GM19455 (cell line): Measurements from ENCODE around the gene TRMT44.
"Not testable (repeated sequence)": the region's sequence is repeated elsewhere in the genome, so short reads cannot be mapped to it uniquely, and the experiment has no call there.

Source experiments
- ATAC-seq: cut with Tn5 transposase; IDR thresholded peaks from one replicate; pipeline ENCODE4 v1.9.1; 2021; ENCODE audit not compliant: unreplicated experiment

TRMT44 gene

DNA sequence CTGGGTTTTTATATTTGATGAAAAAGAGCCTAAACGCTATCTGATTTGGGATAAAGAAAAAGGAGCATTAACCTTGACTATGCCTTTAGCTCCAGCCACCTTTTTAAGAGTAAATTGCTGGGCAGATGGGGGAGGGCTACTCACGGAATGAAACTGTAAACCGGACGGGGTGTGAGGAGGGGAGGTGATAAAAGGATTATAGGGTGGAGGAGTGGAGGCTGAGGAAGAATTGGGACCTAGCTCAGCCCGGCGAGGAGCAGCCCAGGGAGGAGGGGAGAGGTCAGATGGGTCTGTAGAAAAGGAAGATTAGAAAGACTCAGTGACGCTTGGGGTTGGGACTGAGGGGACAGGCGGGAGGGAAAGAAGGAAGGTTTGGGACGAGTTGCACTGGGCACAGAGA is 46.1 kb downstream of the TRMT44 start:
- not testable (repeated sequence) for ATAC-seq

DNA sequence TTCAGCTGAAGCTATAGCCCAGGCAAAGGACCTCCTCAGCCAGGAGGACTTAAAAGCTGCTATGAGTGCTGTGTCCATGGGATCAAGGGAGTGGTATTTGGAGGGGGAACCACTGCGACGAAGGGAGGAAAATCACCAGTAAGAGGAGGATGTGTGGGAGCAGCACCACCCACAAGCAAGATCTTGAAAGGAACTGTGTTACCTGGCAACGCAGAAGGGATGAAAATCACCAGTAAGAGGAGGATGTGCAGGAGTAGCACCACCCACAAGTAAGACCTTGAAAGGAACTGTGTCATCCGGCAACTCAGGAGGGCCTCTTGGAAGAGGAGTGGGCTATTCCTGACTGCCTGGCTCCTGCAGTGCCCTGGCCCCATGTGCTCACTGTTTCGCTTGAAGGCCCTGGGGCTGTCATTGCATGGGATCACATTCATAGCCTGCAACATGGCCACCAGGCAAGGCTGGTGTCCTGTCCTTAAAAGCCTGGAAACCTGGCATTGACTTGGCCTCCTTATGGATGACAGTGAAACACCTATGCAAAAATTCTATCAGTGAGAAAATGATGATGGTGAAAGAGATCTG is 48.3 kb downstream of the TRMT44 start:
- no peak for ATAC-seq

GRCh38 chr4:8491478-8491877 is 50.9 kb downstream of the TRMT44 start:
- ATAC-seq, result not testable (repeated sequence)

GRCh38 chr4:8492174-8492573 is 51.6 kb downstream of the TRMT44 start:
- ATAC-seq, result no peak

GRCh38 chr4:8493484-8493883 is 52.9 kb downstream of the TRMT44 start:
- no peak for ATAC-seq

- ATAC-seq, result no peak
Measured at GRCh38 chr4:8494218-8494617, 53.6 kb downstream of the TRMT44 start.

DNA sequence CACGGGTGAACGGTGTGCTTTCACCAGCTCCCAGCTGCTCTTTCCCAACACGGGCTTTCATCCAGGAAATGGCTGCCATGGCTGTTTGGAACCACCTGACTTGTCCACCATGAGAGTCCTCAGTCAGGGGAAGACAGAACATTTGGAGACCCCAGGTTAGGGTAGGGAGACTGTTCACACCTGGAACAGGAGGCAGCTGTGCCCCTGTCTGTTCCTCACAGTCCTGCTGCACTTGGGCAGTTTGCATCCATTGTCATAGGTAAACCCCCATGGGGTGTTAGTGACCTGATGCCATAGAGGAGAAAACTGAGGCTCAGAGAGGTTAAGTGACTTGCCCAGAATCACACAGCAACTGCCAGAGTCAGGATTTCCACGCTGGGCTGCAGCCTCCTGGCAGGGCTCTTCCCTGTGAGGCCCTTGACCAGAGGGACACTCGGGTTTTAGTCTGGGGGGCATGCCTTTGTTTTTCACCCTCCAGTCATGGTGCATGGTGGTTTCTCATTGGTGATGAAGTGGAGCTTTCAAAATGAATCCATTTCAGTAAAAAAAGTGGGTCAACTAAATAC is 54.5 kb downstream of the TRMT44 start:
- ATAC-seq, result no peak

- ATAC-seq, result no peak
Measured at GRCh38 chr4:8495803-8496202, 55.2 kb downstream of the TRMT44 start.

DNA sequence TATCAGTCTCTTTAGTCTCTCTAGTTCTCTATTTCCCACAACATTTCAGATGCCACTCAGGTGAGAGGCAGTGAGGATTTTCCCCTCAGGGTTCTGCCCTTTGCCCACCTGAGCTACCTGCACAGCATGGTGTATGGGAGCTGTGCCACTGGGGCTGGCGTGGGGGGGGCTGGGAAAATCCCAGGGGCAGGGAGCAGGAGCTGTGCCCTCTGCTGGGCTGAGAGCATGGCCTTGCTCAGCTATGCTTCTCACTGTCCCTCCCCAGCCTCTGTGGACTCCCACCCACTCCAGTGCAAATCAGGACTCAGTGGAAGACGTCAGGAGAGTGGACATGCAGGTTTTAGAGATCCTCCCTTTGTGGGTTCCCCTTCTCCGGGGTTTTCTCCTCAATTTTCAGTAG is 57.2 kb downstream of the TRMT44 start:
- ATAC-seq, result no peak

DNA sequence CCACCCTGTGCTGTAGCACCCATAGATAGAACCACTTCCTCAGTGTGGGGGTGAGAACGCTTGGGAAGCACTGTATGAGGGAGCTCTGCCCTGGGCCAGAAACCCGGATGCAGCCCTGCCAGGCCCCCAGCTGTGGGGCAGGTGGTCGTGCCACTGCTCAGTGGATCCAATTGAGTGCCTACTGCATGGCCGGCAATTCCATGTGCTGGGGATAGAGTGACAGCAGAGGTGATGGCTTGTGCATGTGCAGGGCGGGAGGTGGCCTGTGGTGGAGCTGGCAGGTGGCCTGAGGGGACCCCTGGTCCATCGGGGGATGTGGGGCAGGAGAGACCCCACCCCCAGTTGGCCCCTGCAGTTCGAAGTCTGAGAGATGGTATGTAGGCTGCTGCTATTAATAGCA is 60.4 kb downstream of the TRMT44 start:
- ATAC-seq, result no peak

GRCh38 chr4:8501781-8502180 is 61.2 kb downstream of the TRMT44 start:
- ATAC-seq, result no peak

DNA sequence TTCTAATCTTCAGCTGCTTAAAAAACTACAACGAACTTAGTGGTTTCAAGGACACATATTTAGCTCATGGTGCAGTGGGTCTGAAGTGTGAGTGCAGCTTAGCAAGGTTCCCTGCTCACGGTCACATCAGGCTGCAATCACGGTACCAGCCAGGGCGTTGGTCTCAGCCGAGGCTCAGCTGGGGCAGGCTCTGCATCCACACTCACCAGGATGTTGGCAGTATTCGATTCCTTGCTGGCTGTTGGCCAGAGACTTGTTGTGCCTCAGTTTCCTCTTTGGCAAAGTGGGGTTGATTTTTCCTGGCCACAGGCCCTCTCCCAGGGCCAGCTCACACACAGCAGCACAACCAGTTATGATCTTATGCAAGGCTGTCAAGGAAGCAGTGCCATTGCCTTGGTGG is 61.8 kb downstream of the TRMT44 start:
- no peak for ATAC-seq

DNA sequence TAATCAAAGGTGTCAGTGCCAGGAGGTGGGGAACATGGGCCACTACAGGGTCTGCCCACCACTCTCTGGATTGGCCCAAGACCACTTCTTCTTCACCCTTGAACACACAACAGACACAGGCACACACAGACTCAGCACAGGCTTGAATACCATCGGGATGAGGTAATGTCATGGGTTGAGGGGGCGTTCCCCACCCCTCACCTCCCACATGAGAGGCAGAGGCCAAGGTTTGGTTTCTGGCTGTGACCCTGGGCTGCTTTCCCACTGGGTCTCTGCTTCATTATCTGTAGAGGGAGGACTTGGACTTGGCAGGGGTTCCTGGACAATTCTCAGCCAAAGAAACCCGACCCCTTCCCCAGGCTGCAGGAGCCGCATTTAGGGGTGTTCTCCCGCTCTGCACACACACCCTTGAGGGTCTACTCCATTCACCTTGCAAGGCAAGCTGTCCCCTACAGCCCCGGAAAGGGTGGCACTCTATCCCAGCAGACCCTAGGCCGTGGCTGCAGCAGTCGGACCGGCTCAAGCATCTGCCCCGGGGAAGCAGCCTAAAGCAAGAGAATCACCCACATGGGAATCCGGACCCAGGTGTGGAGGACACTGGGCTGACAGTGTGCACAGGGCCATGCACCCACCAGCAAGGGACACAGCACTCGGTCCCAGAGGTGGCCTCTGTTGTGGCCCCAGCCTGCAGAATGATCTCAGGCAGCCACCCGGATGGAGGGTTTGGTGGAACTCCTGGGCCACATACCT is 62.4 kb downstream of the TRMT44 start:
- ATAC-seq, result no peak

DNA sequence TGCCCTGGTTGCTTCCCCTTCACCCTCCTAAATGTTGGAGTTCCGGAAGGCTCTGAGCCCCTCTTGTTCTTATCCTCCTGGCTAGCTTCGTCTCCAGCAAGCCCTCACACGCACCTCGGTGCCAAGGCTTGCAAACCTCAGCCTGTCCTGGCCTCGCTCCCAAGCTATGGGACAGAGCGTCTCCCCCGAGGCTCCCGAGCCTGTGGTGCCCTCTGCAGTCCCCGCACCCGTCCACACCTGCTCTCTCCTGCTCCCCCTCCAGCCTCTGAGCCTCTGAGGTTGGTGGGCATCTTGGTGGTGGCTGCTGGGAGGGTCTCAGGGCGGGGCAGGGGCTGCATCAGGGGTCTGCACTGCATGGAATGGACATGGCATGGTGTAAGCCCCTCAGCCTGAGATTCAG is 63.2 kb downstream of the TRMT44 start:
- no peak for ATAC-seq

DNA sequence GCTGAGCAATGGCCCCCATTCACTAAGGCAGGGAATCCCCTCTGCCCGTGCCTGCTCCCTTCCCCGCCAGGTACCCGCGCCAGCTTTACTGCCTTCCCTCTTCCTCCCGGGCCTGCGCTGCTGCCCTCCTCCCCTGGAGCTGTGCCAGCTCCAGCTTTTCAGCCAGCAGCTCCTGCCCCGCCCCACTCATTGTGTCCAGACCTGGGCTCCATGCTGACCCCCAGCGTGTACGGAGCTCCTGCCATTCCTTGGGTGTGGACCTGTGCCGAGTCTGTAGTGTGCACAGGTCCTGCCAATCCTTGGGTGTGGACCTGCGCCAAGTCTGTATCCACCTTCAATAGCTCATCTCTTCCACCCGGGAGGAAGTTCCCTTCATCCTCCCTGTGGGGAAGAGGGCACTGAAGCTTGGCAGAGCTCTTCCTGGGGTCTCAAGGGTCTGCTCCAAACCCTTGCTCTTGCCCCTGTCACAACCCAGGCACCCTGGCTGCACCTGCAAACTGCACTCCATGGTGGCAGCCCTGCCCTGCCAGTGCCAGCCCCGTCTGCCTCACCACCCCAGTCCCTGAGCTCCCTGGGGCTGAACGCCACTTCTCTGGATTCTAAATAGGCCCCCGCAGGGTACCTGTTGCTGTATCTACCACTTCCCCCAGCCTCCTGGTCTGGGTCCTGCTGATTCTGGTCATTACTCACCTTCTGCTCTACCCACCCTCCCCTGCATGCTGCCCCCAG is 63.9 kb downstream of the TRMT44 start:
- no peak for ATAC-seq

- no peak for ATAC-seq
Measured at GRCh38 chr4:8505229-8505628, 64.7 kb downstream of the TRMT44 start.

- no peak for ATAC-seq
Measured at GRCh38 chr4:8506006-8506372, 65.4 kb downstream of the TRMT44 start.

- no peak for ATAC-seq
Measured at GRCh38 chr4:8506373-8507195, 66.0 kb downstream of the TRMT44 start.

DNA sequence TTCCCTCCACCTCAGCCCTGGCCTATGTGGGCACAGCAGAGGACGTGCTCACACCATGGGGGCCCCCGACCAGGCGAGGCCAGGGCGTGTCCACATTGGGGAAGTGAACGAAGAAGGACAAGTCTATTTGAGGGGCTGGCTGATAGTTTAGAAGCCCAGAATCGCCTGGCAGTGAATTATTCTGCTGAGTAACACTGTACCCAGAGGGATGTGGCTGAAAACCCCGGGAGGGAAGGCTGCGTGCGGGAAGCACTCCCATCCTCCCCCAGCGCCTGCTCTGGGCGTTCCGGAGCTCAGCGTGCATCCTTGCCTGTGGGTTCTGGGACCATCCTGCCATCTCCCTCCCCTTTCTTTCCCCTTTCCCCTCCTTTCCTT is 66.6 kb downstream of the TRMT44 start:
- no peak for ATAC-seq

GRCh38 chr4:8507624-8508023 is 67.0 kb downstream of the TRMT44 start:
- no peak for ATAC-seq

GRCh38 chr4:8508266-8508665 is 67.7 kb downstream of the TRMT44 start:
- ATAC-seq, result no peak
